Dermis blood vessel endothelial cell (primary cell): Measurements from ENCODE around the gene TEX264. TPM values are rescaled to one million over a fixed set of nuclear protein-coding genes. Genes with fewer than 3 reads are reported as not detected.
"Not testable (repeated sequence)": the region's sequence is repeated elsewhere in the genome, so short reads cannot be mapped to it uniquely, and the experiment has no call there.

Experiments
- DNase-seq: peaks from one replicate; pipeline ENCODE4 v3.0.0; 2010
- total RNA-seq: library from RNA; depleted of rRNA; stranded (reverse); fragments of >200 nt; gene quantifications from 2 replicates; pipeline ENCODE4 v1.2.3, GENCODE V29; 2014

Gene TEX264
- total RNA-seq, 1 donor from 2014 or later = 64.7 TPM

GRCh38 chr3:51717947-51718346 lies 46.9 kb downstream of the TEX264 start:
- DNase-seq = no peak

GRCh38 chr3:51718547-51719409 lies 47.7 kb downstream of the TEX264 start:
- peak; percentile 70 for DNase-seq

GRCh38 chr3:51719410-51720025 lies 48.5 kb downstream of the TEX264 start:
- no peak for DNase-seq

GRCh38 chr3:51720292-51721061 lies 49.4 kb downstream of the TEX264 start:
- DNase-seq = no peak

- no peak for DNase-seq
Observed at GRCh38 chr3:51721062-51721745, 50.2 kb downstream of the TEX264 start.

- DNase-seq = no peak
Observed at GRCh38 chr3:51722362-51722761, 51.3 kb downstream of the TEX264 start.

GRCh38 chr3:51727500-51727899 lies 56.4 kb downstream of the TEX264 start:
- DNase-seq = no peak

GRCh38 chr3:51729042-51729633 lies 58.1 kb downstream of the TEX264 start:
- no peak for DNase-seq

- DNase-seq = no peak
Observed at GRCh38 chr3:51733859-51734571, 63.0 kb downstream of the TEX264 start.

GRCh38 chr3:51734572-51734907 lies 63.5 kb downstream of the TEX264 start:
- DNase-seq = no peak

- DNase-seq = no peak
Observed at GRCh38 chr3:51735039-51735438, 64.0 kb downstream of the TEX264 start.

GRCh38 chr3:51735950-51736349 lies 64.9 kb downstream of the TEX264 start:
- no peak for DNase-seq

GRCh38 chr3:51739110-51739509 lies 68.1 kb downstream of the TEX264 start:
- DNase-seq = no peak

- DNase-seq = not testable (repeated sequence)
Observed at GRCh38 chr3:51742320-51742719, 71.3 kb downstream of the TEX264 start.

GRCh38 chr3:51742978-51743377 lies 71.9 kb downstream of the TEX264 start:
- DNase-seq = not testable (repeated sequence)

GRCh38 chr3:51747840-51748239 lies 76.8 kb downstream of the TEX264 start:
- no peak for DNase-seq

GRCh38 chr3:51748327-51748726 lies 77.3 kb downstream of the TEX264 start:
- DNase-seq = no peak

GRCh38 chr3:51750878-51751277 lies 79.8 kb downstream of the TEX264 start:
- DNase-seq = no peak

GRCh38 chr3:51751287-51751686 lies 80.2 kb downstream of the TEX264 start:
- no peak for DNase-seq
